Mammary epithelial cell (primary cell): ENCODE data around the gene NFX1.

Source experiments
- EZH2 ChIP-seq: IDR thresholded peaks from 2 replicates; pipeline ENCODE4 v1.6.1; 2012; ENCODE audit warnings: low read length, inconsistent platforms, borderline replicate concordance
- TF ChIP-seq, protein P1 (sequence below), 2 donors: IDR thresholded peaks in 1 of 2; conservative IDR thresholded peaks in 1 of 2; 2 replicates each; pipeline ENCODE4 v1.5.1; 2011 to 2012; ENCODE audit warnings: inconsistent platforms in 2 of 2, low read length in 2 of 2, mild to moderate bottlenecking in 2 of 2, control low read depth in 1 of 2, low read depth in 1 of 2; ENCODE audit not compliant: insufficient read depth in 1 of 2; ENCODE audit errors: extremely low read depth in 1 of 2

GRCh38 chr9:33350310-33350709, 60.0 kb downstream of the NFX1 start:
- TF ChIP-seq, protein P1, sequence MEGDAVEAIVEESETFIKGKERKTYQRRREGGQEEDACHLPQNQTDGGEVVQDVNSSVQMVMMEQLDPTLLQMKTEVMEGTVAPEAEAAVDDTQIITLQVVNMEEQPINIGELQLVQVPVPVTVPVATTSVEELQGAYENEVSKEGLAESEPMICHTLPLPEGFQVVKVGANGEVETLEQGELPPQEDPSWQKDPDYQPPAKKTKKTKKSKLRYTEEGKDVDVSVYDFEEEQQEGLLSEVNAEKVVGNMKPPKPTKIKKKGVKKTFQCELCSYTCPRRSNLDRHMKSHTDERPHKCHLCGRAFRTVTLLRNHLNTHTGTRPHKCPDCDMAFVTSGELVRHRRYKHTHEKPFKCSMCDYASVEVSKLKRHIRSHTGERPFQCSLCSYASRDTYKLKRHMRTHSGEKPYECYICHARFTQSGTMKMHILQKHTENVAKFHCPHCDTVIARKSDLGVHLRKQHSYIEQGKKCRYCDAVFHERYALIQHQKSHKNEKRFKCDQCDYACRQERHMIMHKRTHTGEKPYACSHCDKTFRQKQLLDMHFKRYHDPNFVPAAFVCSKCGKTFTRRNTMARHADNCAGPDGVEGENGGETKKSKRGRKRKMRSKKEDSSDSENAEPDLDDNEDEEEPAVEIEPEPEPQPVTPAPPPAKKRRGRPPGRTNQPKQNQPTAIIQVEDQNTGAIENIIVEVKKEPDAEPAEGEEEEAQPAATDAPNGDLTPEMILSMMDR (conservative IDR thresholded peaks at IDR 0.05 in 1 of 2, IDR thresholded peaks at IDR 0.05 in 1 of 2; ENCODE audit: extremely low read depth in 1 of 2, insufficient read depth in 1 of 2, low read depth in 1 of 2, low read length in 2 of 2) = no peak
- no peak for TF ChIP-seq EZH2
